H1 (cell line): ENCODE data around the gene TXLNB. TPM values are rescaled to one million over a fixed set of nuclear protein-coding genes. Genes with fewer than 3 reads are reported as not detected.

Source experiments
- BRCA1 ChIP-seq: IDR thresholded peaks from 2 replicates; pipeline ENCODE4 v1.6.1; 2012; ENCODE audit warnings: low read depth, low read length, improper control_type of control experiment
- CHD7 ChIP-seq: fragments of 300-600 bp; sonication (generic); IDR thresholded peaks from 2 replicates; pipeline ENCODE4 v1.7.1; 2012; ENCODE audit warnings: low read length, moderate library complexity, mild to moderate bottlenecking, inconsistent platforms; ENCODE audit not compliant: insufficient replicate concordance
- CREB1 ChIP-seq: IDR thresholded peaks from 2 replicates; pipeline ENCODE4 v1.6.1; 2012; ENCODE audit warnings: inconsistent platforms
- EZH2 ChIP-seq: fragments of 200-600 bp; sonication (generic); IDR thresholded peaks from 2 replicates; pipeline ENCODE4 v1.7.1; 2012; ENCODE audit warnings: low read depth, mild to moderate bottlenecking, moderate library complexity, low read length, inconsistent platforms; ENCODE audit not compliant: severe bottlenecking
- JUND ChIP-seq: IDR thresholded peaks from 2 replicates; pipeline ENCODE4 v1.6.1; 2011; ENCODE audit warnings: mild to moderate bottlenecking, improper control_type of control experiment, low read length
- POLR2A ChIP-seq, 2 experiments: IDR thresholded peaks; 1 replicate in 1 of 2; 2 replicates in 1 of 2; pipeline ENCODE4 v1.6.1; 2011; ENCODE audit warnings: low read depth in 2 of 2, low read length in 2 of 2, mild to moderate bottlenecking in 2 of 2; ENCODE audit errors: control extremely low read depth in 1 of 2
- POU5F1 ChIP-seq: IDR thresholded peaks from 2 replicates; pipeline ENCODE4 v1.6.1; 2011; ENCODE audit warnings: low read depth, mild to moderate bottlenecking, low read length, moderate library complexity
- SP2 ChIP-seq: IDR thresholded peaks from 2 replicates; pipeline ENCODE4 v1.6.1; 2012; ENCODE audit warnings: mild to moderate bottlenecking, low read length, inconsistent platforms
- SRF ChIP-seq: IDR thresholded peaks from 2 replicates; pipeline ENCODE4 v1.6.1; 2011; ENCODE audit warnings: mild to moderate bottlenecking, low read depth, low read length, moderate library complexity
- TEAD4 ChIP-seq: IDR thresholded peaks from 2 replicates; pipeline ENCODE4 v1.6.1; 2012; ENCODE audit warnings: low read depth, low read length, inconsistent platforms, mixed read lengths
- polyA plus RNA-seq, 7 experiments: library from polyadenylated mRNA; depleted of rRNA in 3 of 7; stranded (reverse) in 5 of 7; unstranded in 2 of 7; fragments of >200 nt in 5 of 7; fragments of 200-250 nt in 2 of 7; gene quantifications; 1 replicate in 5 of 7; 2 replicates in 1 of 7; 4 replicates in 1 of 7; pipeline versions ENCODE4 v1.2.1 to v1.2.3, GENCODE V29; 2011 to 2013; ENCODE audit warnings: missing spikeins in 2 of 7, mixed read lengths in 2 of 7
- total RNA-seq: library from RNA; stranded (reverse); fragmentation: NEBNext Ultra II Directional; extraction: Animal tissue kit (Norgen Biotek cat#: 25700); gene quantifications from 2 replicates; pipeline ENCODE4 v1.2.1, GENCODE V29; 2021
- TF ChIP-seq, protein P1 (sequence below): IDR thresholded peaks from 2 replicates; pipeline ENCODE4 v1.6.1; 2011; ENCODE audit warnings: low read length, improper control_type of control experiment

Gene TXLNB
- total and polyA plus RNA-seq, 2 of the 8 experiments (the other 6 are each of a cell fraction or from before 2014, with no cell fraction given) = 0.05 to 0.17 TPM

DNA sequence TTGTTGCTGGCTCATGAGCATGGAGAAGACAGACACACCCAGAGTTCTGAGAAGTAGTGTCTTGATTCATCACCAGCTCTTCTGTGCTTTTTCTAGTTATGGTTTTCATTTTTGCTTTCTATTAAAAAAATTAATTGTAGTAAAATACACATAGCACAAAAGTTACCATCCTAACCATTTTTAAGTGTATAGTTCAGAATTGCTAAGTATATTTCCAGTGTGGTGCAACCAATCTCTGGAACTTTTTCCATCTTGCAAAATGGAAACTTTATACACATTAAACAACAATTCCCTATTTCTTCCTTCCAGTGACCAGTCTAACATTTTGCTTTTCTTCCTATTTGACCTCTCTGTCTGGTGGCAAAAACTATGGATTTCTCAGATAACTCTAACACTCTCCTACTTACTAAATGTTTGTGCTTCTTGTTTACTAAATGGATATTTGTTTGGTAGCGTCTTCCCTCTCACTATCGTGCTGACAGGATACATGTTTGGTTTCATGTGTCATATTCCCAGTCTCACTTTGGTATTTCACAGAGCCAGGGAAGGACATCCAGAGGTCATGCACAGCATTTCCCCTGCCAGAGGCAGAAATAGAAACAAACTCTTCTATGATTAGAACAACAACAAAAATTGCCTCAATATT, 40.6 kb downstream of the TXLNB start (continued):
- TF ChIP-seq CHD7 = no peak
- no peak for TF ChIP-seq BRCA1
- no peak for TF ChIP-seq SRF
- no peak for TF ChIP-seq TEAD4
- TF ChIP-seq POLR2A (IDR thresholded peaks at IDR 0.05; ENCODE audit: control extremely low read depth in 1 of 2, low read depth in 2 of 2, low read length in 2 of 2) = no peak
- no peak for TF ChIP-seq EZH2
- TF ChIP-seq SP2 = no peak
- TF ChIP-seq, protein P1, sequence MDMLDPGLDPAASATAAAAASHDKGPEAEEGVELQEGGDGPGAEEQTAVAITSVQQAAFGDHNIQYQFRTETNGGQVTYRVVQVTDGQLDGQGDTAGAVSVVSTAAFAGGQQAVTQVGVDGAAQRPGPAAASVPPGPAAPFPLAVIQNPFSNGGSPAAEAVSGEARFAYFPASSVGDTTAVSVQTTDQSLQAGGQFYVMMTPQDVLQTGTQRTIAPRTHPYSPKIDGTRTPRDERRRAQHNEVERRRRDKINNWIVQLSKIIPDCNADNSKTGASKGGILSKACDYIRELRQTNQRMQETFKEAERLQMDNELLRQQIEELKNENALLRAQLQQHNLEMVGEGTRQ = no peak
- TF ChIP-seq JUND = no peak
- no peak for TF ChIP-seq POU5F1
- no peak for TF ChIP-seq CREB1
